IMR-90 (cell line): ENCODE data around the gene EEF1AKMT1. TPM values are rescaled to one million over a fixed set of nuclear protein-coding genes. Genes with fewer than 3 reads are reported as not detected.

Experiments
- ATAC-seq: fragments of 200-7000 bp; cut with Tn5 transposase; 2 replicates; pipeline ENCODE4 v1.9.1; 2020; ENCODE audit warnings: low read depth, mild to moderate bottlenecking, moderate library complexity
- BruUV-seq: library from RNA; stranded (reverse); fragments of 400-500 nt; replicated peaks from 2 replicates; lab custom pipeline; 2021; lab: Mats Ljungman, UMichigan
- CTCF ChIA-PET: fragments of 300-600 bp; formaldehyde crosslinking; extraction: SDS; loops from one replicate; lab custom pipeline; 2021; ENCODE audit warnings: antibody characterized with exemption; lab: Yijun Ruan, JAX
- POLR2A ChIA-PET: fragments of 300-600 bp; sonication (Branson Sonifier 250); formaldehyde crosslinking; loops from one replicate; lab custom pipeline; 2022; ENCODE audit warnings: antibody characterized with exemption; ENCODE audit not compliant: unreplicated experiment; lab: Charles Lee
- DNase-seq: peaks from one replicate; pipeline ENCODE4 v3.0.0; 2013
- H2AFZ ChIP-seq: replicated peaks from 2 replicates; pipeline ENCODE3; 2013; ENCODE audit warnings: low read length, mild to moderate bottlenecking; ENCODE audit not compliant: poor library complexity
- H2AK5ac ChIP-seq: 2 replicates; pipeline ENCODE4 v1.6.1; 2013; ENCODE audit warnings: low read depth, low read length, inconsistent platforms
- H2AK9ac ChIP-seq: replicated peaks from 2 replicates; pipeline ENCODE3; 2013; ENCODE audit warnings: mild to moderate bottlenecking, low read depth, low read length, moderate library complexity; ENCODE audit not compliant: poor library complexity
- H2BK120ac ChIP-seq: 2 replicates; pipeline ENCODE4 v1.6.1; 2013; ENCODE audit warnings: low read depth, low read length, inconsistent platforms
- H2BK15ac ChIP-seq: 3 replicates; pipeline ENCODE4 v1.6.1; 2013; ENCODE audit warnings: low read depth, low read length, inconsistent platforms
- H2BK20ac ChIP-seq: 2 replicates; pipeline ENCODE4 v1.6.1; 2013; ENCODE audit warnings: low read depth, mild to moderate bottlenecking, inconsistent platforms, low read length, moderate library complexity
- H2BK5ac ChIP-seq: 2 replicates; pipeline ENCODE4 v1.6.1; 2013; ENCODE audit warnings: mild to moderate bottlenecking, low read depth, low read length, inconsistent platforms; ENCODE audit not compliant: poor library complexity, severe bottlenecking
- H3K14ac ChIP-seq: replicated peaks from 2 replicates; pipeline ENCODE4 v1.6.1; 2013; ENCODE audit warnings: low read depth, low read length, inconsistent platforms
- H3K18ac ChIP-seq: 2 replicates; pipeline ENCODE4 v1.6.1; 2013; ENCODE audit warnings: low read depth, low read length, control low read depth
- H3K23ac ChIP-seq: 2 replicates; pipeline ENCODE4 v1.6.1; 2013; ENCODE audit warnings: low read depth, low read length, inconsistent platforms
- H3K27ac ChIP-seq: 2 replicates; pipeline ENCODE4 v1.5.1; 2013; ENCODE audit warnings: mild to moderate bottlenecking, control low read depth, low read length; ENCODE audit not compliant: insufficient read depth
- H3K27me3 ChIP-seq: 2 replicates; pipeline ENCODE4 v1.6.1; 2013; ENCODE audit warnings: low read length; ENCODE audit not compliant: control insufficient read depth, insufficient read depth
- H3K36me3 ChIP-seq: 2 replicates; pipeline ENCODE4 v1.6.1; 2013; ENCODE audit warnings: low read length, mixed read lengths; ENCODE audit not compliant: control insufficient read depth, insufficient read depth
- H3K4ac ChIP-seq: 2 replicates; pipeline ENCODE4 v1.6.1; 2013; ENCODE audit warnings: low read depth, low read length, inconsistent platforms
- H3K4me1 ChIP-seq: 2 replicates; pipeline ENCODE4 v1.6.1; 2013; ENCODE audit warnings: low read length, mixed read lengths; ENCODE audit not compliant: control insufficient read depth, insufficient read depth
- H3K4me2 ChIP-seq: 2 replicates; pipeline ENCODE4 v1.6.1; 2013; ENCODE audit warnings: low read depth, mild to moderate bottlenecking, control low read depth, low read length, moderate library complexity
- H3K4me3 ChIP-seq: 2 replicates; pipeline ENCODE4 v1.5.1; 2013; ENCODE audit warnings: low read depth, mild to moderate bottlenecking, control low read depth, low read length, moderate library complexity; ENCODE audit not compliant: insufficient read depth
- H3K56ac ChIP-seq: 2 replicates; pipeline ENCODE4 v1.6.1; 2013; ENCODE audit warnings: low read length, inconsistent platforms; ENCODE audit not compliant: insufficient read depth; ENCODE audit errors: extremely low read depth
- H3K79me1 ChIP-seq, 2 experiments: 2 replicates each; pipeline ENCODE4 v1.6.1; 2013; ENCODE audit warnings: low read length in 2 of 2, inconsistent platforms in 1 of 2, low read depth in 1 of 2
- H3K9ac ChIP-seq: 2 replicates; pipeline ENCODE4 v1.6.1; 2013; ENCODE audit warnings: low read depth, low read length, control low read depth
- H3K9me1 ChIP-seq: 2 replicates; pipeline ENCODE4 v1.6.1; 2013; ENCODE audit warnings: low read length, inconsistent platforms; ENCODE audit not compliant: insufficient read depth
- H3K9me3 ChIP-seq: 2 replicates; pipeline ENCODE4 v1.6.1; 2013; ENCODE audit warnings: low read length; ENCODE audit not compliant: control insufficient read depth, insufficient read depth
- H4K20me1 ChIP-seq: 2 replicates; pipeline ENCODE4 v1.6.1; 2013; ENCODE audit warnings: low read length, inconsistent platforms; ENCODE audit not compliant: insufficient read depth
- H4K5ac ChIP-seq: 2 replicates; pipeline ENCODE4 v1.6.1; 2013; ENCODE audit warnings: mild to moderate bottlenecking, low read depth, low read length, control low read depth
- H4K8ac ChIP-seq, 2 experiments: 2 replicates each; pipeline ENCODE4 v1.6.1; 2013; ENCODE audit warnings: low read depth in 2 of 2, low read length in 2 of 2, control low read depth in 1 of 2, inconsistent platforms in 1 of 2
- H4K91ac ChIP-seq: 2 replicates; pipeline ENCODE4 v1.6.1; 2013; ENCODE audit warnings: low read depth, low read length, inconsistent platforms; ENCODE audit not compliant: insufficient read depth
- MAFK ChIP-seq: IDR thresholded peaks from 2 replicates; pipeline ENCODE4 v1.6.1; 2012; ENCODE audit warnings: low read depth, low read length, improper control_type of control experiment
- POLR2A ChIP-seq: IDR thresholded peaks from 2 replicates; pipeline ENCODE4 v1.6.1; 2012; ENCODE audit warnings: mild to moderate bottlenecking, low read depth, low read length
- WGBS, 2 experiments: methylation state at CpG; one replicate each; pipeline versions ENCODE4 v1.1.5 to v1.1.7; 2013; ENCODE audit warnings: missing lambda C conversion rate in 2 of 2; ENCODE audit not compliant: insufficient read length in 1 of 2; ENCODE audit errors: extremely low coverage in 2 of 2; 5-methylcytosine and 5-hydroxymethylcytosine counted together
- dilution Hi-C: fragments of 300-500 bp; cut with HindIII; formaldehyde crosslinking; loops from one replicate; pipeline ENCODE4 v1.14.3; 2018; ENCODE audit warnings: low sequenced_read_pairs; ENCODE audit not compliant: unreplicated experiment
- in situ Hi-C: fragments of 300-500 bp; cut with MboI; formaldehyde crosslinking; loops from 3 replicates; pipeline ENCODE4 v1.14.3; 2019; ENCODE audit warnings: low sequenced_read_pairs, inconsistent platforms, mixed read lengths
- intact Hi-C: fragments of 100-400 bp; cut with micrococcal nuclease; formaldehyde crosslinking; loops from 2 replicates; pipeline ENCODE4 v1.10.0; 2022
- polyA plus RNA-seq, 3 experiments: library from polyadenylated mRNA; depleted of rRNA; stranded (reverse); fragments of >200 nt; gene quantifications; 2 replicates each; pipeline ENCODE4 v1.2.3, GENCODE V29; 2012; ENCODE audit warnings: low replicate concordance in 1 of 3
- total RNA-seq: library from RNA; depleted of rRNA; stranded (reverse); fragments of >200 nt; gene quantifications from 2 replicates; pipeline ENCODE4 v1.2.3, GENCODE V29; 2012

EEF1AKMT1 gene
- total and polyA plus RNA-seq, 2 of the 4 experiments (the other 2 are of a cell fraction): 10.0 to 10.6 TPM

DNA sequence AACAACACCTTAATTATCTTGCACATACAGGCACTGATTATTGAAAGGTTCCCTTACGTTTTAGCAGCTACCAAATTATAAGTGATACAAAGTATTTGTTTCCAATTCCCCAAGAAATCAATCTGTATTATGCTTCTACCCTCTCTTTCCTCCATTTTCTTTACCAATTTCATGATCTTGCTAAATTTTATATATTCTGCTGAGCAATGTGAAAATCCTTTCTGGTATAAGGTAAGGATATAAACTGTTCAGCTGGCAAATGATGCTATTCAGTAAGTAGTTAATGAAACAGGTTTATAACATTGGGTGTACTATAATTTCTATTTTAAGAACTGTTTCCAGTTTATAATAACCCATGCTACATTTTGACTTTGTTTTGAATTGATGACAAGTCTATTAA, 985 bp upstream of the EEF1AKMT1 start:
- H4K8ac ChIP-seq: no peak overlapping the region
- no peak overlapping the region for H2BK20ac ChIP-seq
- POLR2A ChIA-PET: no interaction called here
- no peak overlapping the region for H2BK120ac ChIP-seq
- peaks cover 12 to 20% of the 10 kb centered on the region in 2 experiments for H3K79me1 ChIP-seq
- H3K9me1 ChIP-seq: no peaks in the 10 kb centered on the region; the same call in 1 of the 2 replicates
- BruUV-seq: no TSS peak
- no peak overlapping the region for H4K91ac ChIP-seq
- CTCF ChIA-PET: no interaction called here
- no peak overlapping the region for H3K23ac ChIP-seq
- H4K20me1 ChIP-seq: no peaks in the 10 kb centered on the region
- no peak overlapping the region for H3K4me3 ChIP-seq
- ATAC-seq (no peak), DNase-seq (no peak)
- H3K18ac ChIP-seq: no peak overlapping the region
- dilution Hi-C loops: no loop called here
- TF ChIP-seq POLR2A (no peak), MAFK (peak; percentile 50; the same call in 1 of the 2 replicates)
- WGBS, 2 experiments: no CpG with 5 or more reads among the region's 1 CpG
- H3K9ac ChIP-seq: no peak overlapping the region
- no peak overlapping the region for H2AK5ac ChIP-seq
- H4K5ac ChIP-seq: no peak overlapping the region
- in situ Hi-C loops: no loop called here
- peaks cover 2% of the 10 kb centered on the region; the same call in 1 of the 2 replicates for H3K4me1 ChIP-seq
- H3K27ac ChIP-seq: no peak overlapping the region
- H3K4ac ChIP-seq: no peak overlapping the region
- no peak overlapping the region for H2BK5ac ChIP-seq
- H2BK15ac ChIP-seq: no peak overlapping the region
- H3K4me2 ChIP-seq: no peak overlapping the region
- no peak overlapping the region for H3K14ac ChIP-seq
- H2AK9ac ChIP-seq: no peak overlapping the region
- peaks cover 2% of the 10 kb centered on the region; the same call in 1 of the 2 replicates for H3K36me3 ChIP-seq
- intact Hi-C loops: no loop called here
- H3K9me3 ChIP-seq: no peaks in the 10 kb centered on the region
- no peak overlapping the region for H2AFZ ChIP-seq
- no peak overlapping the region for H3K56ac ChIP-seq
- no peaks in the 10 kb centered on the region for H3K27me3 ChIP-seq
